ENCODE data around the gene TSHZ2. TPM values are rescaled to one million over a fixed set of nuclear protein-coding genes. Genes with fewer than 3 reads are reported as not detected.

Gene TSHZ2
- total and polyA plus RNA-seq, 3 donors from 2014 or later, result 13.0 to 41.9 (median 40.4) TPM

GRCh38 chr20:53116733-53117132 is 144.6 kb downstream of the TSHZ2 start:
- TF ChIP-seq POLR2A (IDR thresholded peaks at IDR 0.05) (no peak), CTCF (IDR thresholded peaks at IDR 0.05) (no peak)
- WGBS, 2 donors, result 88 to 94% methylated on average over 3 of the region's 3 CpGs

GRCh38 chr20:53122853-53123252 is 150.7 kb downstream of the TSHZ2 start:
- intact Hi-C loops (cut with DNase I; ENCODE audit: low total_unique reads), result no loop called here
- no peak overlapping the region for H3K27ac ChIP-seq
- TF ChIP-seq POLR2A (IDR thresholded peaks at IDR 0.05) (no peak), CTCF (IDR thresholded peaks at IDR 0.05) (no peak)
- DNase-seq, result no peak
- no peaks in the 10 kb centered on the region for H3K27me3 ChIP-seq
- H3K36me3 ChIP-seq (ENCODE audit: low read depth, missing control alignments), result no peaks in the 10 kb centered on the region
- no peaks in the 10 kb centered on the region for H3K9me3 ChIP-seq
- H3K4me3 ChIP-seq, result no peak overlapping the region
- no peaks in the 10 kb centered on the region for H3K4me1 ChIP-seq
- WGBS, 2 donors, result 86 to 87% methylated on average over 4 of the region's 4 CpGs

More at GRCh38 chr20:53116733-53117132, 144.6 kb downstream of the TSHZ2 start:
- intact Hi-C loops (cut with DNase I; ENCODE audit: low total_unique reads), result no loop called here
- no peaks in the 10 kb centered on the region for H3K36me3 ChIP-seq (ENCODE audit: low read depth, missing control alignments)
- no peak overlapping the region for H3K27ac ChIP-seq
- no peaks in the 10 kb centered on the region for H3K4me1 ChIP-seq
- no peaks in the 10 kb centered on the region for H3K27me3 ChIP-seq
- no peaks in the 10 kb centered on the region for H3K9me3 ChIP-seq
- no peak overlapping the region for H3K4me3 ChIP-seq
- DNase-seq, result no peak

GRCh38 chr20:53124075-53124551 is 152.0 kb downstream of the TSHZ2 start:
- TF ChIP-seq CTCF (IDR thresholded peaks at IDR 0.05) (no peak), POLR2A (IDR thresholded peaks at IDR 0.05) (no peak)
- Histone ChIP-seq H3K9me3 (no peaks in the 10 kb centered on the region), H3K36me3 (ENCODE audit: low read depth, missing control alignments) (no peaks in the 10 kb centered on the region), H3K4me3 (no peak overlapping the region), H3K4me1 (no peaks in the 10 kb centered on the region), H3K27me3 (no peaks in the 10 kb centered on the region), H3K27ac (peak overlapping the region in 1 of 2 donors; percentile 47)
- peak; percentile 42 for DNase-seq
- WGBS, 2 donors, result 59% methylated on average over 3 of the region's 3 CpGs
- intact Hi-C loops (cut with DNase I; ENCODE audit: low total_unique reads), result no loop called here

GRCh38 chr20:53124803-53125202 is 152.6 kb downstream of the TSHZ2 start:
- Histone ChIP-seq H3K4me1 (no peaks in the 10 kb centered on the region), H3K9me3 (no peaks in the 10 kb centered on the region), H3K36me3 (ENCODE audit: low read depth, missing control alignments) (no peaks in the 10 kb centered on the region), H3K4me3 (no peak overlapping the region), H3K27me3 (no peaks in the 10 kb centered on the region), H3K27ac (no peak overlapping the region)
- no peak for TF ChIP-seq CTCF (IDR thresholded peaks at IDR 0.05)
- TF ChIP-seq POLR2A (IDR thresholded peaks at IDR 0.05), result no peak
- WGBS, 2 donors, result 84 to 87% methylated on average over 3 of the region's 3 CpGs
- intact Hi-C loops (cut with DNase I; ENCODE audit: low total_unique reads), result no loop called here
- no peak for DNase-seq

- no peak for DNase-seq
- no peaks in the 10 kb centered on the region for H3K4me1 ChIP-seq
- no peaks in the 10 kb centered on the region for H3K27me3 ChIP-seq
- intact Hi-C loops (cut with DNase I; ENCODE audit: low total_unique reads), result no loop called here
- no peaks in the 10 kb centered on the region for H3K9me3 ChIP-seq
- H3K4me3 ChIP-seq, result no peak overlapping the region
- no peak overlapping the region for H3K27ac ChIP-seq
- 54 to 63% methylated on average over 7 of the region's 7 CpGs for WGBS, 2 donors
- H3K36me3 ChIP-seq (ENCODE audit: low read depth, missing control alignments), result no peaks in the 10 kb centered on the region
- TF ChIP-seq CTCF (IDR thresholded peaks at IDR 0.05), result no peak
- no peak for TF ChIP-seq POLR2A (IDR thresholded peaks at IDR 0.05)
Observed at GRCh38 chr20:53126185-53126584, 154.0 kb downstream of the TSHZ2 start.

Measured in testis (tissue), 3 donors.